Measurements from ENCODE around the gene PARVA.

DNA sequence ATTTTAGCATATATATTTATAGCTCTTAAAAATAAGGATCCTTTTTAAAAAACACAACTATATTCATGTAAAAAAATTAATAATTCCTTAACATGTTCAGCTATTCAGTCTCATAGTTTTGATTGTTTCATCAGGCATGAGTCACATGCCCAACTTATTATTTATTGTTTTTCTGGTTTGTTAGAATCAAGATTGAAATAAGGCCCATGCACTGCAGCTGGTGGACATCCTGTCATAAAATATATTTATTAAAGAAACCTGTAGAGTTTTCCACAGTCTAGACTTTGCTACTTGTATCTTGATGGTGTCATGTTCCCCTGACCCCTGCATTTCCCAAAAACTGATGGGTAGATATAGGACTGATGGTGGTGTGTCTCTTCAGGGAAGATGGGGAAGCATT is 77.4 kb downstream of the PARVA start:
- TF ChIP-seq, protein P1, sequence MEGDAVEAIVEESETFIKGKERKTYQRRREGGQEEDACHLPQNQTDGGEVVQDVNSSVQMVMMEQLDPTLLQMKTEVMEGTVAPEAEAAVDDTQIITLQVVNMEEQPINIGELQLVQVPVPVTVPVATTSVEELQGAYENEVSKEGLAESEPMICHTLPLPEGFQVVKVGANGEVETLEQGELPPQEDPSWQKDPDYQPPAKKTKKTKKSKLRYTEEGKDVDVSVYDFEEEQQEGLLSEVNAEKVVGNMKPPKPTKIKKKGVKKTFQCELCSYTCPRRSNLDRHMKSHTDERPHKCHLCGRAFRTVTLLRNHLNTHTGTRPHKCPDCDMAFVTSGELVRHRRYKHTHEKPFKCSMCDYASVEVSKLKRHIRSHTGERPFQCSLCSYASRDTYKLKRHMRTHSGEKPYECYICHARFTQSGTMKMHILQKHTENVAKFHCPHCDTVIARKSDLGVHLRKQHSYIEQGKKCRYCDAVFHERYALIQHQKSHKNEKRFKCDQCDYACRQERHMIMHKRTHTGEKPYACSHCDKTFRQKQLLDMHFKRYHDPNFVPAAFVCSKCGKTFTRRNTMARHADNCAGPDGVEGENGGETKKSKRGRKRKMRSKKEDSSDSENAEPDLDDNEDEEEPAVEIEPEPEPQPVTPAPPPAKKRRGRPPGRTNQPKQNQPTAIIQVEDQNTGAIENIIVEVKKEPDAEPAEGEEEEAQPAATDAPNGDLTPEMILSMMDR (IDR thresholded peaks at IDR 0.05), result no peak
- TF ChIP-seq POLR2A (IDR thresholded peaks at IDR 0.05), result no peak

Data from body of pancreas (tissue), 4 donors.